AG04449 (cell line): ENCODE results near the gene LTBP4.

Experiments
- CTCF ChIA-PET: fragments of 350-600 bp; formaldehyde crosslinking; extraction: SDS; loops from one replicate; lab custom pipeline; 2021; ENCODE audit warnings: antibody characterized with exemption; lab: Yijun Ruan, JAX
- POLR2A ChIA-PET: fragments of 400-600, 350-600 bp; formaldehyde crosslinking; extraction: SDS; loops from one replicate; lab custom pipeline; 2020; ENCODE audit warnings: antibody characterized with exemption, inconsistent platforms; lab: Yijun Ruan, JAX
- DNase-seq: peaks from one replicate; pipeline ENCODE4 v3.0.0-alpha.2; 2010; ENCODE audit warnings: low read depth, low spot score
- H3K4me3 ChIP-seq: 2 replicates; pipeline ENCODE4 v1.5.1; 2011; ENCODE audit warnings: low read depth, mild to moderate bottlenecking, control low read depth, low read length
- CTCF ChIP-seq: IDR thresholded peaks from one replicate; pipeline ENCODE4 v1.5.1; 2011; ENCODE audit warnings: mild to moderate bottlenecking, moderate library complexity, low read length, control low read depth, inconsistent platforms; ENCODE audit not compliant: insufficient read depth; ENCODE audit errors: missing control alignments

LTBP4 gene

DNA sequence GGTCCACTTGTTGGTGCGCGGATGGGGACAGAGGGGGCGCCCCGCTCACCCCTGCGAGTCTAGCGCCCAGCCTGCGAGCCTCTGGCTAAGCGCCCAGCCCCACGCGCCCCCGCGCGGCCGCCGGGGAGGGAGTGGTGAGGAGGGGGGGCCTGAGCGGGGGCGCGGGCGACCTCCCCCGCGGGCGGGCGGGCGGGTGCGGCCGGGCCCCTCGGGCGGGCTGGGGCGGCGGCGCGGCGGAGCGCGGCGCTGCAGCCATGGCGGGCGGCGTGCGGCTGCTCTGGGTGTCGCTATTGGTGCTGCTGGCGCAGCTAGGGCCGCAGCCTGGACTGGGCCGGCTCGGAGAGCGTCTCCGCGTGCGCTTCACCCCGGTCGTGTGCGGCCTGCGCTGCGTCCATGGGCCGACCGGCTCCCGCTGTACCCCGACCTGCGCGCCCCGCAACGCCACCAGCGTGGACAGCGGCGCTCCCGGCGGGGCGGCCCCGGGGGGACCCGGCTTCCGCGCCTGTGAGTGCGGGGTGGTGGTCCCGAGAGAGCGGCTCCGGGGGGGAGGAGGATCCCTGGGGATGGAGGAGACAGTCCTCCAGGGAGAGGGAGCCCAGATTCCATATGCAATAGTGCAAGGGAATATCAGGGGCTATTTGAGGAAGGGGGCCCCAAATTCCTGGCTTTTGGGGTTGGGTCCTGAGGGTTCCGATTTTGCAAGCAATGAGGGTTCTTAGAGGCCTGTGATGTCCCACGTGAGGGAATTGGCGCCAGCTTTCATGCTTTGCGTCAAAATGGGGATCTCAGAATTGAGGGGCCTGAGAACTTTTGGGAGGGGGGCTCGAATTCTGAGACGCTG is at the start of gene LTBP4:
TSS of gene LTBP4 (plus strand) at position 236 of the 841 bp plus-strand sequence. CDS start at position 255, 19 bp downstream.
- POLR2A ChIA-PET = no interaction called here
- CTCF ChIA-PET = interaction anchor here (1.1 to 7.0 kb wide), 16 partner anchors 12 to 320 kb away, joined by 3 to 89 read pairs (median 8); partner anchors contain the start of gene BLVRB
- H3K4me3 ChIP-seq = peak within 1 kb of the TSS; percentile 44
- no peak for DNase-seq
- peak; percentile 33 for TF ChIP-seq CTCF

GRCh38 chr19:40552848-40553247 is 48.3 kb upstream of the LTBP4 start:
- ChIA-PET POLR2A (no interaction called here), CTCF (interaction anchor here (0.8 to 2.2 kb wide), 9 partner anchors 9 to 81 kb away, joined by 3 to 20 read pairs (median 4); no protein-coding TSS in a partner anchor)
- no peak for DNase-seq
- TF ChIP-seq CTCF = no peak
- H3K4me3 ChIP-seq = no peak overlapping the region

GRCh38 chr19:40553885-40554857 is 47.0 kb upstream of the LTBP4 start:
- DNase-seq = no peak
- no peak for TF ChIP-seq CTCF
- ChIA-PET CTCF (interaction anchor here (1.1 to 4.4 kb wide), 5 partner anchors 13 to 45 kb away, joined by 3 to 27 read pairs (median 4); no protein-coding TSS in a partner anchor), POLR2A (no interaction called here)
- H3K4me3 ChIP-seq = no peak overlapping the region

- CTCF ChIA-PET = interaction anchor here (0.7 to 4.4 kb wide), 3 partner anchors 12 to 92 kb away, joined by 3 to 27 read pairs (median 4); no protein-coding TSS in a partner anchor
- no peak overlapping the region for H3K4me3 ChIP-seq
- no peak for TF ChIP-seq CTCF
- no peak for DNase-seq
- POLR2A ChIA-PET = no interaction called here
Observed at GRCh38 chr19:40555978-40556689, 45.0 kb upstream of the LTBP4 start.

GRCh38 chr19:40556953-40557530 is 44.1 kb upstream of the LTBP4 start:
- DNase-seq = no peak
- TF ChIP-seq CTCF = no peak
- no peak overlapping the region for H3K4me3 ChIP-seq
- POLR2A ChIA-PET = no interaction called here
- CTCF ChIA-PET = interaction anchor here (1.5 to 4.4 kb wide), 3 partner anchors 9 to 78 kb away, joined by 6 to 27 read pairs (median 15); no protein-coding TSS in a partner anchor
